HL-60 (cell line): Measurements from ENCODE around the gene UBE4B.

Source experiments
- CTCF ChIP-seq: IDR thresholded peaks from one replicate; pipeline ENCODE4 v1.5.1; 2011; ENCODE audit warnings: low read length, control low read depth, inconsistent platforms; ENCODE audit not compliant: insufficient read depth
- GABPA ChIP-seq: IDR thresholded peaks from 2 replicates; pipeline ENCODE4 v1.6.1; 2012; ENCODE audit warnings: low read depth
- POLR2AphosphoS5 ChIP-seq: IDR thresholded peaks from 2 replicates; pipeline ENCODE4 v1.6.1; 2012; ENCODE audit warnings: low read depth
- REST ChIP-seq: IDR thresholded peaks from 2 replicates; pipeline ENCODE4 v1.6.1; 2012; ENCODE audit warnings: low read depth; ENCODE audit not compliant: insufficient replicate concordance
- SPI1 ChIP-seq: IDR thresholded peaks from 2 replicates; pipeline ENCODE4 v1.6.1; 2012; ENCODE audit warnings: low read depth, mild to moderate bottlenecking, borderline replicate concordance

GRCh38 chr1:10208537-10208936 is 175.8 kb downstream of the UBE4B start:
- TF ChIP-seq POLR2AphosphoS5 (no peak), CTCF (no peak), GABPA (no peak), REST (no peak), SPI1 (peak; percentile 92)
